ENCODE data around the gene EPHB2. TPM values are rescaled to one million over a fixed set of nuclear protein-coding genes. Genes with fewer than 3 reads are reported as not detected.

Gene EPHB2
- total RNA-seq, 1 donor from 2014 or later, result 60.3 TPM

DNA sequence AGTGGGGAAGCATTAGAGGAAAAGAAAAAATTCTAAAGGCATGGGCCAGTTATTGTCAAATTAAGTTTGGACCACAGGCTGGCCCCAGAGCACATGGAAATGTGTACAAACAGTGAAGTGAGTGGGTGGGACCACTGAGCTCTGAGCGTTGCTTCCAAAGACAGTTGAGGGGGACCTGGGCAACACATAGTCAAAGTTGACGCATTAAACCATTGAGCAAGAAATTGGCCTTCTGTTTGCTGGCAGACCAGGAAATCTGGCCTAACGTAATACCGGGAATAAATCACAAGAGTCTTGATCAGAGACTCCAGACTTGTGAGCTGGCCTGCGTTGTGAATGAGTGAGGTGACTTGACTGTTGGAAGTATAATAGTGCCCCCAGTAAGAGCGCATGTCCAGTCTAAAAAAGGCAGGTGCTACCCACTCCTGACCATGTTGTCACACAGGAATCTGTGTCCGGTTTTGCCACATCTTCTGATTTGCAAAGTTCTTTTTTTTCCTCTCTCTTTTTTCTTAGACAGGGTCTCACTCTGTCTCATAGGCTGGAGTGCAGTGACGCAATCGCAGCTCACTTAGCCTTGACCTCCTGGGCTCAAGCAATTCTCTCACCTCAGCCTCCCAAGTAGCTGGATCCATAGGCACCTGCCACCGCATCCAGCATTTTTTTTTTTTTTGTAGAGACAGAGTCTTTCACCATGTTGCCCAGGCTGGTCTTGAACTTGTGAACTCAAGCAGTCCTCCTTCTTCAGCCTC is 10.7 kb downstream of the EPHB2 start:
- Mint-ChIP-seq H3K4me1 (peaks cover 20% of the 10 kb centered on the region), H3K4me3 (no peak overlapping the region), H3K27me3 (ENCODE audit: low read depth) (no peaks in the 10 kb centered on the region), H3K36me3 (ENCODE audit: low read depth) (no peaks in the 10 kb centered on the region), H3K9me3 (no peaks in the 10 kb centered on the region), H3K27ac (ENCODE audit: unreplicated experiment) (peak overlapping the region; percentile 54)
- no peak for DNase-seq (ENCODE audit: low read depth, low spot score)
- TF ChIP-seq CTCF (conservative IDR thresholded peaks at IDR 0.05), result no peak

DNA sequence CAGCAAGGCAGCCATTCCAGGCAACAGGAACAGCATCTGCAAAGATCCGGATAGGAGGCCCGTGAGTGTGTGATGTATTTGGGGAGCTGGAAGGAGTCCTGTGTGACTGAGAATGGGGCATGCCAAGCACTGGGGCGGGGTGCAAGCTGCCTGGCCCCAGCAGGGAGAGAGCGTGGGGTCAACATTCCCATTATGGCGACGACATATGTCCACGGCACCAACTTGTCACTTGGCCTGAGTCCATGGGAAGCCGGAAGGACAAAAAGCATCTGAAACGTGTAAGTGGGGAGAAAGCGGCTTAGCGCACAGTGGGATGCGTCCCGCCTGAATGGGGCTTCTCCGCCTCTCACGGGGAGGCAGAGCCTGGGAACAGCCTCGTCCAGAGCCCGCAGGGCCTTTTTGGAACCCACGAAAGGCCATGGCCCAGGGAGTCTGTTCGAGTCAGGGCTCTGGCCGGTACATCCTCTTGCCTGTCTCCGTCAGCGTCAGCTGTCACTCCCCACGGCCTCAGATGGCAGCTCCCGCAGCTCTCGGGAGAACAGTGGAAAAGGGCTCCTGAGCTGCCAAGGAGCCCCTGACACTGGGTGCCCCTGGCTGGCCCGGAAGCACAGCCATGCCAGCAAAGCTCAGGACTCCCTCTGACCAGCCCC is 12.4 kb downstream of the EPHB2 start:
- peak overlapping the region; percentile 87 for H3K27ac Mint-ChIP-seq (ENCODE audit: unreplicated experiment)
- TF ChIP-seq CTCF (conservative IDR thresholded peaks at IDR 0.05), result no peak
- no peaks in the 10 kb centered on the region for H3K9me3 Mint-ChIP-seq
- peaks cover 16% of the 10 kb centered on the region for H3K4me1 Mint-ChIP-seq
- H3K36me3 Mint-ChIP-seq (ENCODE audit: low read depth), result no peaks in the 10 kb centered on the region
- no peak overlapping the region for H3K4me3 Mint-ChIP-seq
- H3K27me3 Mint-ChIP-seq (ENCODE audit: low read depth), result no peaks in the 10 kb centered on the region
- no peak for DNase-seq (ENCODE audit: low read depth, low spot score)

DNA sequence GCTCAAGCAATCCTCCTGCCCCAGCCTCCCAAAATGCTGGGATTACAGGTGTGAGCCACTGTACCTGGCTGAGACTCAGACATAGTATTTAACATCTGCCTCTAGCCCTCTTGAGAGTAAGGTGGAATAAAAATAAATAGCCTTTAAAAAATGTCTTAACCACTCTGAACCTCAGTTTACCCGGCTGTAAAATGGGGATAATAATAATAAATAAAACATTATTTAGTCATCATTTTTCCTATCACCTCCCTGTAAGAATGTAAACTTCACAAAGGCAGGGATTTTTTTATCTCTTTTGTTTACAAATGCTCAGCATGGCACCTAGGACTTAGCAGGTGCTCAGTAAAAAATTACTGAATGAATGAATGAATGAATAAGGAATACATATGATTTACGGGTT is 17.2 kb downstream of the EPHB2 start:
- Mint-ChIP-seq H3K27ac (ENCODE audit: unreplicated experiment) (no peak overlapping the region), H3K4me3 (no peak overlapping the region), H3K9me3 (no peaks in the 10 kb centered on the region), H3K36me3 (ENCODE audit: low read depth) (no peaks in the 10 kb centered on the region), H3K27me3 (ENCODE audit: low read depth) (no peaks in the 10 kb centered on the region), H3K4me1 (peaks cover 17% of the 10 kb centered on the region)
- TF ChIP-seq CTCF (conservative IDR thresholded peaks at IDR 0.05), result no peak
- no peak for DNase-seq (ENCODE audit: low read depth, low spot score)

GRCh38 chr1:22728751-22729399 is 18.2 kb downstream of the EPHB2 start:
- no peak for TF ChIP-seq CTCF (conservative IDR thresholded peaks at IDR 0.05)
- H3K4me1 Mint-ChIP-seq, result peaks cover 15% of the 10 kb centered on the region
- H3K9me3 Mint-ChIP-seq, result no peaks in the 10 kb centered on the region
- no peak overlapping the region for H3K4me3 Mint-ChIP-seq
- no peaks in the 10 kb centered on the region for H3K27me3 Mint-ChIP-seq (ENCODE audit: low read depth)
- H3K27ac Mint-ChIP-seq (ENCODE audit: unreplicated experiment), result no peak overlapping the region
- no peak for DNase-seq (ENCODE audit: low read depth, low spot score)
- H3K36me3 Mint-ChIP-seq (ENCODE audit: low read depth), result no peaks in the 10 kb centered on the region

- no peaks in the 10 kb centered on the region for H3K9me3 Mint-ChIP-seq
- H3K36me3 Mint-ChIP-seq (ENCODE audit: low read depth), result no peaks in the 10 kb centered on the region
Measured at GRCh38 chr1:22729400-22729773, 18.7 kb downstream of the EPHB2 start.

More at GRCh38 chr1:22729400-22729773, 18.7 kb downstream of the EPHB2 start:
- no peak overlapping the region for H3K4me3 Mint-ChIP-seq
- TF ChIP-seq CTCF (conservative IDR thresholded peaks at IDR 0.05), result no peak
- no peak overlapping the region for H3K27ac Mint-ChIP-seq (ENCODE audit: unreplicated experiment)
- no peaks in the 10 kb centered on the region for H3K27me3 Mint-ChIP-seq (ENCODE audit: low read depth)
- no peak for DNase-seq (ENCODE audit: low read depth, low spot score)
- peaks cover 14% of the 10 kb centered on the region for H3K4me1 Mint-ChIP-seq
